HEK293 (cell line): Measurements from ENCODE around the gene GDF7.

Source experiments
- CTCF ChIP-seq: fragments of 450-650 bp; formaldehyde crosslinking; IDR thresholded peaks from 2 replicates; pipeline ENCODE4 v1.5.1; 2016; ENCODE audit warnings: missing biosample characterization, missing genetic modification characterization
- KLF10 ChIP-seq: fragments of 450-650 bp; IDR thresholded peaks from 2 replicates; pipeline ENCODE4 v1.5.1; 2018; ENCODE audit warnings: missing biosample characterization, mild to moderate bottlenecking, missing genetic modification characterization
- KLF17 ChIP-seq: fragments of 450-650 bp; formaldehyde crosslinking; IDR thresholded peaks from 2 replicates; pipeline ENCODE4 v1.5.1; 2016; ENCODE audit warnings: missing biosample characterization, missing genetic modification characterization
- REST ChIP-seq: fragments of 450-650 bp; formaldehyde crosslinking; IDR thresholded peaks from 2 replicates; pipeline ENCODE4 v1.5.1; 2016; ENCODE audit warnings: missing biosample characterization, missing genetic modification characterization
- SP2 ChIP-seq: fragments of 450-650 bp; formaldehyde crosslinking; IDR thresholded peaks from 2 replicates; pipeline ENCODE4 v1.5.1; 2016; ENCODE audit warnings: missing biosample characterization, missing genetic modification characterization
- YY1 ChIP-seq: fragments of 450-650 bp; formaldehyde crosslinking; IDR thresholded peaks from 2 replicates; pipeline ENCODE4 v1.5.1; 2018; ENCODE audit warnings: missing biosample characterization, missing genetic modification characterization
- ZBTB20 ChIP-seq: fragments of 450-650 bp; formaldehyde crosslinking; IDR thresholded peaks from 2 replicates; pipeline ENCODE4 v1.5.1; 2016; ENCODE audit warnings: missing biosample characterization, missing genetic modification characterization
- ZNF24 ChIP-seq: fragments of 450-650 bp; formaldehyde crosslinking; IDR thresholded peaks from 2 replicates; pipeline ENCODE4 v1.5.1; 2016; ENCODE audit warnings: missing biosample characterization, missing genetic modification characterization
- ZNF701 ChIP-seq: fragments of 450-650 bp; formaldehyde crosslinking; IDR thresholded peaks from 2 replicates; pipeline ENCODE4 v1.5.1; 2016; ENCODE audit warnings: missing biosample characterization, missing genetic modification characterization
- ZNF776 ChIP-seq: fragments of 450-650 bp; formaldehyde crosslinking; IDR thresholded peaks from 2 replicates; pipeline ENCODE4 v1.5.0; 2017; ENCODE audit warnings: missing biosample characterization, missing genetic modification characterization, borderline replicate concordance

GRCh38 chr2:20651731-20652099 is 15.2 kb upstream of the GDF7 start:
- TF ChIP-seq ZNF24 (tag by site-specific recombination): no peak
- TF ChIP-seq KLF17: no peak
- TF ChIP-seq CTCF: no peak
- no peak for TF ChIP-seq YY1
- no peak for TF ChIP-seq ZNF701
- TF ChIP-seq SP2: no peak
- TF ChIP-seq REST: no peak
- TF ChIP-seq KLF10 (tag by site-specific recombination): no peak
- TF ChIP-seq ZBTB20: no peak
- TF ChIP-seq ZNF776: no peak
